Fibroblast of gingiva (primary cell): ENCODE data around the gene SAYSD1.
A peak's percentile ranks its signal among the peaks of the same experiment; 100 is the strongest.
"Not testable (repeated sequence)": the region's sequence is repeated elsewhere in the genome, so short reads cannot be mapped to it uniquely, and the experiment has no call there.

Source experiments
- DNase-seq: peaks from one replicate; pipeline ENCODE4 v3.0.0-alpha.2; 2011; ENCODE audit warnings: low read depth

The SAYSD1 gene, protein sequence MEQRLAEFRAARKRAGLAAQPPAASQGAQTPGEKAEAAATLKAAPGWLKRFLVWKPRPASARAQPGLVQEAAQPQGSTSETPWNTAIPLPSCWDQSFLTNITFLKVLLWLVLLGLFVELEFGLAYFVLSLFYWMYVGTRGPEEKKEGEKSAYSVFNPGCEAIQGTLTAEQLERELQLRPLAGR

DNA sequence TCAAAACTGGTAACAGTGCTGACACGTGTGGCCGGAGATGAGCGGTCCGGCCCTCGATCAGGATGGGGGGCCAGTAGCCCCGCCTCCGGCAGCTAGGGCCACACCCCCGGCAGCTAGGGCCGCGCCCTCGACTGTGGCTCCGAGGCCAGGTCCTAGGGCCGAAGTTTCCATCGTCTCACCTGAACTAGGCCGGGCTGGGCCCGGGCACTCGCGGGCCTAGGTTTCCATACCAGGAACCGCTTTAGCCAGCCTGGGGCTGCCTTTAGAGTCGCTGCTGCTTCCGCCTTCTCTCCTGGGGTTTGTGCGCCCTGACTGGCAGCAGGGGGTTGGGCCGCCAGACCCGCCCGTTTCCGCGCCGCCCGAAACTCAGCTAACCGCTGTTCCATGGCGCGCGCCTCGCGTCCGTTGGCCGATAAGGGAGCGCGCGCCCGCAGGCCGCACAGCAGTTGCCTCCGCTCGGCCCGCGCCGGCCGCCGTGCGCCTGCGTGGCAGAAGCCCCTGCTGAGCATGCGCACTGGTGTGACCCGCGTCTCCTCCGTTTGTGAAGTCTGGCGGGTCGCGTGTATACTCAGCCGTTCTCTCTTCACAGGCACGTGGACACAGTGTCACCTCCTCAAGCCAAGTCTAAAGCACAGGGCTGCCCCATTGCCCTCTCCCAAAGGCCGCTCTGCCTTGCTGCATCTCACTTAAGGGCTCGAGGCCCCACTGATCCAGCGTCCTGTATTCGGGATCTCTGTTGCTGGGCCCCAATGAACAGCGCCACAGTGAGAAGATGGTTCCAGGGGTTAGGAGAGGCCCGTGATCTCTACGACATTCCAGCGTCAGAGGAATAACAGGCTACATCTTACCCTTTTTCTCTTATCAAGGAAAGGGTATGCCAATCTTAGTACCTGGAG is at the start of gene SAYSD1:
Gene SAYSD1, minus strand, starts transcription at position 483 of the 896 bp plus-strand sequence. Its CDS starts 97 bp downstream, at position 386.
- DNase-seq, result peak; percentile 89

DNA sequence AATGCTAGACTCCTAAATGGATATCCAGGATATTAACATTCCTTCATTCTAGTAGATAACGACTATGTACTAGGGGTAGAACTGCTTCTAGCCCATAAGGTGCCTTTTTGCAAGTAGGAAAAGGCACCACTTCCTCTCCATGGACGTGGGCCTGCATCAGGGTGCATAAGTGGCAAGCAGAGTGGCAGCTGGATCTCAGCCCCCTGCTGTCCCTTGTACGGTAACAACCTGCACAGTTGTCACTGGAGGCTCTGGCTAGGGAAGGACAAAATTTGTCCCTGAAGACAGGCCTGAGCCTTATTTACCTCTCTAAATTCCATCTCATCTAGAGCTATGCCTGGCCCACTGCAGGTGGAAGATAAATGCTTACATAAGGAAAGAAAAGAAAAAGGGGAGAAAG is 42.5 kb upstream of the SAYSD1 start:
- no peak for DNase-seq

DNA sequence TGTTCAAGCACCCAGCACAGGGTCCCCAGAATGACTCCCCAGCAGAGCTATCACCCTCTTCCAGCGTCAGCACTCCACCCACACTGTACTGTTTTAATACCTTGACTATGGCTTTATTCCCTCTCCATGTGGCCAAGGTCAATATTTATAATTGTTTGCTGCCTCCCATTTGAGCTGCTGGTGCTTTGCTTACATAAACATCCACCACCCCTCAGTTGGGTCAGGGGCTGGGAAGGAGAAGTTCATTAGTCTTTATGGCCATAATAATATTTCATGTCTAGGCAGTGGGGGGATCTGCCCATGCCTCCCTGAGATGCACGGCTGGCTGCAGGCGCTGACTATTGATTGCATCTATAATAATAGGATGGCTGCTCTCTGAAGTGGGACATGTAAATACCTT is 41.8 kb upstream of the SAYSD1 start:
- DNase-seq, result no peak

DNA sequence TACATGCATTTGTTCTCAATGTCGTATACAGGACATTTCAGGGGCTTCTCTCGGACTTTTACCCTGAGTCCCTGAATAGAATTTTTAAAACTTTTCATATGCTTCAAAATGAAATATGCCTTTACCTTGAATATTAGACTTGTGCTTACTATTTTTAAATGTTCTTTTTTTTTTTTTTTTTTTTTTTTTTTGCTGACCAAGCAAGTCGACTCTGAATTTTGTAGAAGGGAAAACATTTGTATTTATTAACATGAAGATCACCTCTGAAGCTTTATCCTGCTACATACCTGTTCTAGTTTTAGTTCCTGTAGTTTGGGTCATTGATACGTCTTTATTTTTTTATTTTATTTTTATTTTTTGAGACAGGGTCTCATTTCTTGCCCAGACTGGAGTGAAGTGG is 39.7 kb upstream of the SAYSD1 start:
- DNase-seq, result no peak

DNA sequence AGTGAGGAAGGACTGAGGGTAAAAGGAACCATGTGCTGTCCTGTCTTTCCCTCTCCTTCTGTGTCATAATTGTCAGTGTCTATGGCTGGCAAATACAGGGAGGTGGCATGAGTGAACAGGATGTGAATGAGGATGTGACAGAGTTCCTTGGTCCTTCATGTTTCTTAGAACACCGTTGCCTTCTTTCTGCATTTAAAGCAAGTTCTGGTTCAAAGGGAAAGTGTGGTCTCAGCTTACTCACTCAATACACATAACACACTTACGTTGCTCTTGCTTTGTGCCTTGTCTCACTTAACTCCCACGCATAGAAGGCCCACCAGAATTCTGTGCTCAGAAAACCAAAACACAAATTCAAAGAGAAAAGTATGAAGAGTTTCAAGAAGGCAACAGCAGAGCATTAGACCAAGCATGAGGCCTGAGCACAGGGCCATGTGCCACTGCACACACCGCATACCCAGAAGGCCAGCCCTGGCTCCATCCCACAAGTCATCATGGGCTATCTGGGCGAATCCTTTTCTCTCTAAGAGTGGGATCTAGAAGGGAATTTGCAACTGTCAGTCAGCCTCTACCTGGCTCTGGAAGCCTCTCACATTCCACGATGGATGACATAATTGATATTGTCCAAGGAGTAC is 38.9 kb upstream of the SAYSD1 start:
- no peak for DNase-seq

DNA sequence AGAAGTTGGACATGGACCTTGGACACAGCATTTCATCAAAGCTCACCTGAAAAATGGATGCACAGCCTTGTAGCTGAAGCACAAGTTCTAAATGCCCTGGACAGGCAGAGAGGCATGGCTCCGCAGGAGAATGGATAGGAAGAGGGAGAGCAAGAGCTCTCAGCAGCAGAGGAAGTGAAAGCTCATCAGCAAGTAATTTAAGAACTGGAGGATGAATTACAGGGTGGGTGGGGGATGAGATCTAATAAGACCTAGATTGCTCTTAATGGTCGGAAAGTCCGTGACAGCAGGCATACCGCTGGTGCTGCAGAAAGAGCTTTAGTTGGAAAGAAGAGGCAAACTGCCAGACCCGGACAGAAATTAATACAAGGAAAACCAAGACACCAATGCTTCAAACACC is 37.3 kb upstream of the SAYSD1 start:
- DNase-seq, result no peak

DNA sequence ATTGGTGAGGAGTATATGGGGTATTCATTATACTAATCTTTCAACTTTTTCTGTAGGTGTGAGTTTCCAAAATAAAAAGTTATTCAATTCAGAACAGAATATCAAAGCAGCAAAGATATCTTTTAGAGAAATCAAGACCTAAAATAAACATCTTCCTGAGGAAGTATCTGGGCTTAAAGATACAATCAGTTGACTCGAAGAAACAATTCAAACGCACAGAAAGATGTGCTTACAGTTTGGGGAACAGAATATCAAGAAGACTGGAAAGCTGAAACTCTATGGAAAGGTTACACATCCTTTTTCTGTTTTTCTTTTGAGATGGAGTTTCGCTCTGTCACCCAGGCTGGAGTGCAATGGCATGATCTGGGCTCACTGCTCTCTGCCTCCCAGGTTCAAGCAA is 36.2 kb upstream of the SAYSD1 start:
- no peak for DNase-seq

DNA sequence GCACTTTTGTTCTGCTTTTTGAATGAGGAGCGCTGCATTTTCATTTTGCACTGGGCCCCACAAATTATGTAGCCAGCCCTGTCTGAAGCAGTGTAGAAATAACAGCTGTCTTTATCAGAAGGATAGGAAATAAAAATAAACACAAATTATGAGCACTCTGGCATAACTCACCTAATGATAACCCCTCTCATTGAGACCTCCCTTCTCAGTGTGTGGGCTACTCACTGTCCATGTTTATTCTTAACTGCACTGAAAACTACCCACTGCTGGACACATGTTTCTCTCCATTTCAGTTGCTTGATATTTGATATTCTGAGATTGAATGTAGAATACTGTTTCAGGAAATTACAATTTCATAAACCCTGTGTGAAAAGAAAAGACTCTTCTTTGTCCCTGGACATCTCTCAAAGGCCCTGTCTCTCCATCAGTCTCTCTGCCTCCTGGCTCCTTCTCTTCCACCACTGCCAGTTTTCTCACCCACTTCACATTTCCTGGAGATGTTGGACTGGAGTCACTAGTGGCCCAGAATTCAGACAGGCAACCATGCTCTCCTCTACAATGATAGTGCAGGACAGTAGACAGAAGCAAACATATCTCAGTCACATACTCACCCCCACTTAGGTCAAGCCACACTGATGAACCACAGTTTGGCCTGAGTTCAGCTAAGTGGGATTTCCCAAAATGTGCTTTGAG is 29.6 kb upstream of the SAYSD1 start:
- no peak for DNase-seq

DNA sequence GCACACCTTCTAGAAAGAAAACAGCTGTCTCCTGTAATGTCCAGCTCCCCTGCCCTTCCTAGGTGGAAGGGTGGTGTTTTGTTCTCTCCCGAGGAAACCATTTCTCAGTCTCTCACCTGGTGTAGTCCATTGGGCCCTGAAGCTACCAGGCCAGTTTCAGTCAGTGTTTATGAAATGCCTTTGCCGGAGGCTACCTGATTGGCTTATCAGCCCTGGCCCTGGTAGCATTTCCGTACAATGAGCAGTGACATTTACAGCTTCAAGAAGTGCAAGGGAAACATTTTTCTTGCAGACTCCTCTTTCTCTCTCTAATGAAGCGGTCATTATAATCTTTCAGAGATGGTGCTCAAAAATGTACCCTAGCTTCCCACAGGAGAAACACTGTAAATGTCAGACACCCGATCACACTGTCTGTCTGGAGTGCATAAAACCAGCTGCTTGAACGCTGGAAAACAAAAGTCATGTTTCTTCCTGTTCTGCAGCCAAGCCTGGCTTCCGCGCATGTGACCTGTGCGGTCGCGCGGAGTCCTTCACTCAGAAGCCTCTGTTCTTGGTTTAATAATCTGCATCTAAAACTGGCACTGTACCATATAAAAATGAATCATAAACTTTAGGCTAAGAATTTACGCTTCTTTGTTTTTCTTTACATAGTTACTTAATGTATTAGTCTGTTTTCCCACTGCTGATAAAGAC is 28.4 kb upstream of the SAYSD1 start:
- DNase-seq, result no peak

DNA sequence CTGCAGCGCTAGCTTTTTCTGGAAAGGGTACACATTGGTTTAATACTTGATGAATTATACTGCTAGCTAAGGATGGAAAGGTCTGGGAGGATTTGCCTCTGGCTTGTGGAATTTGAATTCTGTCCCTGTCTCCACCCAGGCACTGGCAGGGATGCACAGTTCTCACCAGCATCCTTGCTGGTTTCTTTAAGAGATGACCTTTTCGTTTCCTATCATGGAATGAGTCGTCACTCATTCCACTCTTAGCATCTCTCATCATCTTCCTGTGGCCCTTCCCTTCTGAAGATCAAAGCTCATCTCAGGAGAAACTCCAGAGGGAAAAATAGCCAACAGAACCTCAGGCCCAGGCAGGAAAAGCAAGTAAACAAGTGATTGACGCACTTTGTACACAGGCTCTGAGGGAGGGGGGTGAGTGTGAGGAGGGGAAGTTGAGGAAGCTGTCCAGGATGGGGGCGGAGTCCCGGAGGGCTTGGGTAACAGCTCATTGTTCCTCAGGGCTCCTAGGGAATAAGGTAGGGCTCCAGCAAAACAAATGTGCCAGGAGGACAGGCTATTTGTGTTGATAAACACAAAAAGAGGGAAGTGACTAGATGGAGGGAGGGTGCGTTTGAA is 25.7 kb upstream of the SAYSD1 start:
- DNase-seq, result no peak

DNA sequence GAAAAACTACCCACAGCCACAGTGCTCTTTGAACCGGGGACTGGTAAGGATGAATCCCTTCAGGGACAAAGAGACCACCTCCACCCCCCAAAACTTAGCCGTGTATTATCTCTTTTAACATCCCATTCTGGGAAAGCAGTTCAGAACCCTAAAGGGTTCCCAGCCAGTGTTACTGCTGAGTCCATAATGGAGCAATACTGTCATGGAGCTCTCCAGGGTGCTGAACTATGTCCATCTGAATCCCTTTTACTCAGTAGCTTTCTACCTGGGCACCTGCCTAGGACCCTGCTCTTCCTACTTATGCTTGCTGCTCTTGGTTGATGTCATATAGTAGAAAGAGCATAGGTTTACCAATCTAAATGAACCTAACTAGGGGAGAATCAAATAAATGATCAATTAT is 22.3 kb upstream of the SAYSD1 start:
- DNase-seq, result no peak

DNA sequence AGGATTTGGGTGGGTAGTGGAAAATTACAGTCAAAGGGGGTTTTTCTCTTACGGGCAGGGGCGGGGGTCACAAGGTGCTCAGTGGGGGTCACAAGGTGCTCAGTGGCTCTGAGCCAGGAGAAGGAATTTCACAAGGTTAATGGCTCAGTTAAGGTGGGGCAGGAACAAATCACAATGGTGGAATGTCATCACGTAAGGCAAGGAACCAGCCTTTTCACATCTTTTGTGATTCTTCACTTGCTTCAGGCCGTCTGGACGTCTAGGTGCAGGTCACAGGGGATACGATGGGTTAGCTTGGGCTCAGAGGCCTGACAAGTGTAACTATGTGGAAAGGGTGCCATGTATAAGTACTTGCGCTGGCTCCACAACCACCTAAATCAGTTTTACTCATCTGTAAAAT is 21.2 kb upstream of the SAYSD1 start:
- not testable (repeated sequence) for DNase-seq

DNA sequence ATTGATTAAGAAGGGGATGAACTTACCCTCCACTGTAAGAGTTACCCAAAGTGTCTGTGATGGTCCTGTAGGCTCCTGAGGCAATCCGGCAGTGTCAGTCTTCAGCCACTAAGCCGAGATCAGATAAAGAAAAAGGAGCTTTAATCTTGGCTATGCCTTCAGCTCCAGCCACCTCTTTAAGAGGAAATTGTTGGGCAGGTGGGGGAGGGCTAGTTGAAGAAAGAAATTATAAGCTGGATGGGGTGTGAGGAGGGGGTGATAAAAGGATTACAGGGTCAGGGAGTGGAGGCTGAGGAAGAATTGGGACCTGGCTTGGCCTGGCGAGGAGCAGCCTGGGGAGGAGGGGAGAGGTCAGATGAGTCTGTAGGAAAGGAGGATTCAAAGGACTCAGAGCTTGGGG is 19.8 kb upstream of the SAYSD1 start:
- DNase-seq, result not testable (repeated sequence)

DNA sequence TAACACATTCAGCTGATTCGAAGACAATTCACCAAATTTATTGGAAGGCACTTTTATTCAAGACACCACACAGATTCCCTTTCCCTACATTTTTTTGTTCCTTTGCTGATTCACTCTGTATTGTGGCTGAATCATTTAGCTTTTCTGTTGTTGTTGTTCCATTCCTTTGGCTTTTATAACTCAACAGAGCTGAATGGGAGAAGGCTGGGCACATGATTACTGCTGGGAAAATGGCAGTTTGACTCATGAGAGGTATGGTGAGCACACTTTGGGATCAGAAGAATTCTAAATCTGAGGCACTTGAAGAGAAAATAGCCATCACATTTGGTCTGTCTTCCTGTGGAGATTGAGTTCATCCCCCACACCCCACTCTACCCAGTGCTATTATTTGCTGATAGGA is 15.7 kb upstream of the SAYSD1 start:
- no peak for DNase-seq

DNA sequence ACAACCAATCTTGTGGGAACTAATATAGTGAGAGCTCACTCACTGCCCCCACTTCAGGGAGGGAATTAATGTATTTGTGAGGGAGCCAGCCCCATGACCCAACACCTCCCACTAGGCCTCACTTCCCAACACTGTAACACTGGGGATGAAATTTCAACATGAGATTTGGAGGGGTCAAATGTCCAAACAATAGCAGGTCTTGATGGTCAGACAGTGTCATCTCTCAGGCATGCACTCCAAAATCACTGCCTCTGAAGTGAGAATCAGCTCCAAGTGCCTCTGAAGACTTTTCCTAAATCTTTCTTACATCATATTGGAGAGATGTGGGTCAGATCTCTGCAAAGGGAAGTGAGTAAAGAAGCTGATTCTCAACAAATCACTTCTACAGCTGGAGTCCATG is 13.8 kb upstream of the SAYSD1 start:
- no peak for DNase-seq

DNA sequence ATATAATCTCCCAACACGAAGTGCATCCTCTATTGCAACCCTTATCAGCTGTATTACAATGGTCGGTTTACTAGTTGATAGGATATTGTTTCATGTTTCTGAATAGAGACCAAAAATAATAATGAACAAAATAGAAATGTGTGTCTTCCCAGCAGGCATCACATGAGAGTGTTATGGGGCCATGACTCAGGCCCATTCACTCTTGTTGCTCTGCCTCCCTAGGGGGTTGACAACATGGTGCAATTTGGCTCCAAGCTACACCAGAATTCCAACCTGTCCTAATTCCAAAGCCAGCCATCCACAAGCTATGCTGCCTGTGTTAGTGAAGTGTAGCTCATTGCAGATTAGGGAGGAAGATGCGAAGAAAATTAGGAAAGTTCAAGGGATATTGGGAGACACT is 13.1 kb upstream of the SAYSD1 start:
- peak; percentile 3 for DNase-seq

DNA sequence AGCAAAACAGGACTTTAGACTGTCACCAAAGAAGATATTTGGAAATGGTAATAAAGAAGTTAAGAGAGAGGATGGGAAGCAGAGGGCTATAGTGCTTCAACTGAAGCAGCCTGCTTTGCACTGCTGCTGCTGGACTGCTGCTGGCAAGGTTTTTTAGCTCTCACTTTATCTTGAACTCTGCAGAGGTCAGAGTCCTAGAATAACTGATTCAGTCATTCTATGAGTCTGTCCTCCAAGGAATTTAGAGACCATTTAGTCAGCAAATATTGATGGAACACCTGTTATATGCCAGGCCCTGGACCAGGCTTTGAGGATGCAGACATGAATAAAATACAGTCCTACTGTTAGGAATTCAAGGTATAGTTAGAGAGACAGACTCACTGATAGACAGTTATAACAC is 9.1 kb upstream of the SAYSD1 start:
- DNase-seq, result no peak

DNA sequence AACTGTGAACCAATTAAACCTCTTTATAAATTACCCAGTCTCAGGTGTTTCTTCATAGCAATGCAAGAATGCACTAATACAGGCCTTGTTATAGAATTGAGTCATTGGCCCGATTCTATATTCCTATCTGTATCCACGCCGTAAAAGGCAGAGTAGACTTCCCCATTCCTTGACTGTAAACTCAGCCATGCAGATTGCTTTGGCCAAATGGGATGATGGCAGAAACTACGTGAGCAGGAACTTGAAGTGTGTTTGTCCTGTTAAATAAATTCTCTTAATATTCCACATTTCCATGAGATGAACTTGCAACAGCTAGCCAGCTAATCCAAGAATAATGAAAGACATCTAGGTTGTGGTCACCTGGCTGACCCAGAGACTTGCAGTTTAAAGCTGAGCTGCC is 3.9 kb upstream of the SAYSD1 start:
- DNase-seq, result no peak

DNA sequence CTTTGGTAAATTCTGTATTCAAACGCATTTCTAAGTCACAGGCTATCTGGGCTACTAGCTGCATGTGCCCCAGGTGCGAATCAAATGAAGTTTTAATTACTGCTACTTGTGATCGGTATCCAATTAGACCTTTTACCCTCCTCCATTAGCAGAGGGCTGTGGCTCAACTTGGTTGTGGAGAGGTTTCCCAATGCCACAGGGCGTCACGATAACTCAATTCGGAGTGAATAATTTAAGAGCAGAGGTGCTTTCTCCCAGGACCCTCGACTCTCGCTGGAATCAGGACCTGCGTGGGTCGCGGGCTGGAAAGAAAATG is 640 bp downstream of the SAYSD1 start:
- no peak for DNase-seq

DNA sequence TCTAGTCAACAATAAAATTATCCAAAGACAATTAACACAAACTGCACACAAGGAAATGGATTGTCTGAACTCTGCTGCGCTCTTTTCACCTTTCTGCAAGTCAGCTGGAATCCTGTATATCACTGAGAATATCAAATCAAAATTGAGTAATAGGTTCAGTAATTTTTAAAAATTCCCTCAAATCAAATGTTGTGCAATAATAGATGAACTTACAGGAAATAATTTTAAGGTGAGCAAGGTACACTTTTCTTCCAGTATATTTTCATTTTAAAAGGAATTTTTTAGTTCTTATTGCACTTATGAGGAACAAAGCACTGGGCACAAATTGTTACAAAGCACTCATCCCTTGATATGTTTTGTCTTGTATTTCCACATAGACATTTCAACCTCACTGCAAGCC is 1.2 kb downstream of the SAYSD1 start:
- no peak for DNase-seq

DNA sequence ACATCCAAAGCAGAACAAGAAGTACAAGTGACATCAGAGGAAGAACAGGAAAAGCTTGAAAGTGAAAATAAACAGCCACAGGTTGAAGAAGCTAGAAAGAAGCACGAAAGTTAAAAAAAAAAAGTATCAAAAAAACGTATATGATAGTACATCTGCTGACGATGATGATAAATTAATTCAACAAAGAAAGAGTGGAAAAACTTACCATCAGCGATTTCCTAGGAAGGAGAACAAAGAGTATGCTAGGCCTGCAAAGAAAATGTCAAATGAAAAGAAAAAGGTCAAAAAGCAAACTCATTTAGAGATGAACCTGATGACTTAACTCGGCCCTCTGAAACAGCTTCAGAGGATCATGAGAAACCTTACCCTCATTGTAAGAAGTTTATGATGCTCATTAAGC is 3.7 kb downstream of the SAYSD1 start:
- no peak for DNase-seq
